Esophagus muscularis mucosa (tissue), 4 donors: ENCODE measurements around the gene DAB2IP. TPM values are rescaled to one million over a fixed set of nuclear protein-coding genes. Genes with fewer than 3 reads are reported as not detected.
A peak's percentile ranks its signal among the peaks of the same experiment; 100 is the strongest.
"Not testable (repeated sequence)": the region's sequence is repeated elsewhere in the genome, so short reads cannot be mapped to it uniquely, and the experiment has no call there.

Experiments
- DNase-seq: peaks from one replicate; pipeline ENCODE4 v3.0.0-alpha.2; 2017; ENCODE audit errors: extremely low spot score
- H3K27ac ChIP-seq, 4 donors: fragments of 200-600 bp; sonication (generic); replicated peaks in 1 of 4; 1 replicate in 3 of 4; 2 replicates in 1 of 4; pipeline ENCODE4 v1.5.1; 2016 to 2019; ENCODE audit warnings: mild to moderate bottlenecking in 1 of 4
- H3K27me3 ChIP-seq, 4 donors: fragments of 200-600 bp; sonication (generic); one replicate each; pipeline versions ENCODE4 v1.5.1 to v1.6.0; 2016 to 2019
- H3K36me3 ChIP-seq, 4 donors: fragments of 200-600 bp; sonication (generic); one replicate each; pipeline ENCODE4 v1.5.1; 2016 to 2019
- H3K4me1 ChIP-seq, 4 donors: fragments of 200-600 bp; sonication (generic); one replicate each; pipeline ENCODE4 v1.5.1; 2016 to 2019
- H3K4me3 ChIP-seq, 4 donors: fragments of 200-600 bp; sonication (generic); 1 replicate in 2 of 4; 2 replicates in 2 of 4; pipeline ENCODE4 v1.5.1; 2016 to 2019; ENCODE audit warnings: mild to moderate bottlenecking in 4 of 4, moderate library complexity in 1 of 4
- H3K9me3 ChIP-seq, 4 donors: fragments of 200-600 bp; sonication (generic); 1 replicate in 3 of 4; 2 replicates in 1 of 4; pipeline ENCODE4 v1.5.1; 2016 to 2019
- CTCF ChIP-seq, 3 experiments: fragments of 200-600 bp in 2 of 3; fragments of 450-650 bp in 1 of 3; sonication (generic) in 2 of 3; IDR thresholded peaks; one replicate each; pipeline ENCODE4 v1.5.1; 2017 to 2019; ENCODE audit warnings: antibody characterized with exemption in 3 of 3, mild to moderate bottlenecking in 2 of 3, moderate library complexity in 1 of 3
- EP300 ChIP-seq: sonication (generic); formaldehyde crosslinking; IDR thresholded peaks from one replicate; pipeline ENCODE4 v1.6.1; 2017; ENCODE audit warnings: antibody characterized with exemption
- POLR2A ChIP-seq: fragments of 450-650 bp; IDR thresholded peaks from one replicate; pipeline ENCODE4 v1.6.1; 2017; ENCODE audit warnings: antibody characterized with exemption, moderate library complexity, mild to moderate bottlenecking, low read depth
- POLR2AphosphoS5 ChIP-seq, 2 donors: sonication (generic); formaldehyde crosslinking; IDR thresholded peaks; one replicate each; pipeline ENCODE4 v1.6.1; 2017; ENCODE audit warnings: antibody characterized with exemption in 2 of 2
- WGBS: methylation state at CpG from one replicate; pipeline ENCODE4 v1.1.5; 2018; 5-methylcytosine and 5-hydroxymethylcytosine counted together
- intact Hi-C: fragments of 100-400 bp; cut with DNase I; formaldehyde crosslinking; loops from one replicate; pipeline ENCODE4 v1.15.1; 2023
- total RNA-seq, 4 donors: library from RNA; depleted of rRNA; stranded (reverse); fragments of >200 nt; gene quantifications; one replicate each; pipeline versions ENCODE4 v1.1.0 to v1.2.1, GENCODE V29; 2016

DAB2IP gene
- total RNA-seq, 4 donors from 2014 or later = 41.7 to 102 (median 62.4) TPM

- no peaks in the 10 kb centered on the region for H3K36me3 ChIP-seq
- peak overlapping the region; percentile 57 to 79 (median 61) for H3K27ac ChIP-seq
- DNase-seq = no peak
- no peaks in the 10 kb centered on the region for H3K9me3 ChIP-seq
- intact Hi-C loops = no loop called here
- WGBS = 41% methylated on average over 11 of the region's 11 CpGs
- TF ChIP-seq POLR2AphosphoS5 (IDR thresholded peaks at IDR 0.05) (peak; percentile 8 to 16), POLR2A (no peak)
- H3K4me1 ChIP-seq = peaks cover 50 to 75% (median 63%) of the 10 kb centered on the region in 4 donors
- no peaks in the 10 kb centered on the region for H3K27me3 ChIP-seq
- no peak overlapping the region for H3K4me3 ChIP-seq
Measured at GRCh38 chr9:121613009-121613752, 38.3 kb upstream of the DAB2IP start.

GRCh38 chr9:121616123-121616755, 35.2 kb upstream of the DAB2IP start:
- DNase-seq = no peak
- H3K4me1 ChIP-seq = peaks cover 41 to 75% (median 63%) of the 10 kb centered on the region in 4 donors
- WGBS = 84% methylated on average over 14 of the region's 14 CpGs
- peak overlapping the region in 1 of 4 donors; percentile 19 for H3K27ac ChIP-seq
- intact Hi-C loops = loop anchor here (5.0 kb wide), 1 partner anchor 64 kb away; no protein-coding TSS in a partner anchor
- no peaks in the 10 kb centered on the region for H3K9me3 ChIP-seq
- no peak overlapping the region for H3K4me3 ChIP-seq
- H3K27me3 ChIP-seq = no peaks in the 10 kb centered on the region
- no peaks in the 10 kb centered on the region for H3K36me3 ChIP-seq
- TF ChIP-seq POLR2AphosphoS5 (IDR thresholded peaks at IDR 0.05) = no peak
- TF ChIP-seq EP300 = no peak
- TF ChIP-seq CTCF (IDR thresholded peaks at IDR 0.05) = no peak
- no peak for TF ChIP-seq POLR2A

GRCh38 chr9:121618504-121618903, 32.9 kb upstream of the DAB2IP start:
- H3K27ac ChIP-seq = peak overlapping the region; percentile 50 to 72 (median 65)
- DNase-seq = no peak
- H3K4me3 ChIP-seq = no peak overlapping the region
- H3K36me3 ChIP-seq = no peaks in the 10 kb centered on the region
- H3K4me1 ChIP-seq = peaks cover 24 to 63% (median 57%) of the 10 kb centered on the region in 4 donors
- WGBS = 84% methylated on average over 9 of the region's 9 CpGs
- intact Hi-C loops = loop anchor here (5.0 kb wide), 1 partner anchor 66 kb away; no protein-coding TSS in a partner anchor
- no peak for TF ChIP-seq POLR2AphosphoS5 (IDR thresholded peaks at IDR 0.05)
- TF ChIP-seq EP300 = no peak
- no peak for TF ChIP-seq POLR2A
- no peak for TF ChIP-seq CTCF (IDR thresholded peaks at IDR 0.05)
- no peaks in the 10 kb centered on the region for H3K9me3 ChIP-seq
- H3K27me3 ChIP-seq = no peaks in the 10 kb centered on the region

- not testable (repeated sequence) for H3K36me3 ChIP-seq, DNase-seq, H3K9me3 ChIP-seq, H3K4me3 ChIP-seq, H3K27me3 ChIP-seq
- 84% methylated on average over 7 of the region's 7 CpGs for WGBS
- Histone ChIP-seq H3K4me1 (peaks cover 20 to 59% (median 54%) of the 10 kb centered on the region in 4 donors), H3K27ac (peak overlapping the region; percentile 50 to 72 (median 65))
- intact Hi-C loops = loop anchor here (5.0 kb wide), 1 partner anchor 67 kb away; no protein-coding TSS in a partner anchor
Measured at GRCh38 chr9:121618910-121619309, 32.5 kb upstream of the DAB2IP start.

- H3K4me3 ChIP-seq = no peak overlapping the region
- peaks cover 19 to 57% (median 54%) of the 10 kb centered on the region in 4 donors for H3K4me1 ChIP-seq
- H3K27ac ChIP-seq = peak overlapping the region; percentile 50 to 72 (median 65)
Measured at GRCh38 chr9:121619545-121620324, 31.7 kb upstream of the DAB2IP start.

More at GRCh38 chr9:121619545-121620324, 31.7 kb upstream of the DAB2IP start:
- WGBS = 67% methylated on average over 11 of the region's 11 CpGs
- Histone ChIP-seq H3K36me3 (no peaks in the 10 kb centered on the region), H3K27me3 (no peaks in the 10 kb centered on the region), H3K9me3 (no peaks in the 10 kb centered on the region)
- intact Hi-C loops = loop anchor here (5.0 kb wide), 1 partner anchor 67 kb away; no protein-coding TSS in a partner anchor
- peak in 1 of 2 donors; percentile 42 for TF ChIP-seq POLR2AphosphoS5 (IDR thresholded peaks at IDR 0.05)
- no peak for TF ChIP-seq CTCF (IDR thresholded peaks at IDR 0.05)
- TF ChIP-seq POLR2A = no peak
- DNase-seq = no peak
